Measurements from ENCODE around the gene YEATS2.

DNA sequence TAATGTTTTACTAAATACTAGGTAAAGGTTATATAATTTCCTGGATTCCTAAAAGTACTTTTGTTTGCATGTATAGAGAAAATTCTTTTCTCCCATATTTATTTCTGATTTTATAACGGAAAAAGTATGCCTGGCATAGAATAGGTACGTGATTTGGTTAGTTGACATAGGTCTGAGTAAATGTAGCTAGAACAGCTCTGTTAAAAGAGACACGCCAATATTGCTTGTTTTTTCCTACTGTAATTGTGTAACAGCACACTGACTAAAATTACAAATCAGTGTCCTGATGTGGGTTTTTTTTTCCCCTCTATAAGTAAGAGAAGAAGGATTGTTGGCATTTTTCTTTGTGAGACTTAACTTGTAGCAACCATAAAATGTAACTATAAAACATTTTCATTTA, 35.5 kb upstream of the YEATS2 start:
- TF ChIP-seq ZNF549 (tag by site-specific recombination; IDR thresholded peaks at IDR 0.05) (no peak), YY1 (tag by site-specific recombination; IDR thresholded peaks at IDR 0.05) (no peak), ZBTB21 (tag by site-specific recombination; IDR thresholded peaks at IDR 0.05) (no peak), ZNF768 (tag by site-specific recombination; IDR thresholded peaks at IDR 0.05) (no peak), ZNF274 (IDR thresholded peaks at IDR 0.05; ENCODE audit: low read length) (no peak), ZNF274 (tag by site-specific recombination; IDR thresholded peaks at IDR 0.05; ENCODE audit: borderline replicate concordance) (no peak), ZNF10 (tag by site-specific recombination; IDR thresholded peaks at IDR 0.05) (no peak), ZNF433 (tag by site-specific recombination; IDR thresholded peaks at IDR 0.05; ENCODE audit: low read depth) (no peak), ZNF530 (tag by site-specific recombination; IDR thresholded peaks at IDR 0.05; ENCODE audit: low read depth) (no peak)
- TF ChIP-seq, protein P1, sequence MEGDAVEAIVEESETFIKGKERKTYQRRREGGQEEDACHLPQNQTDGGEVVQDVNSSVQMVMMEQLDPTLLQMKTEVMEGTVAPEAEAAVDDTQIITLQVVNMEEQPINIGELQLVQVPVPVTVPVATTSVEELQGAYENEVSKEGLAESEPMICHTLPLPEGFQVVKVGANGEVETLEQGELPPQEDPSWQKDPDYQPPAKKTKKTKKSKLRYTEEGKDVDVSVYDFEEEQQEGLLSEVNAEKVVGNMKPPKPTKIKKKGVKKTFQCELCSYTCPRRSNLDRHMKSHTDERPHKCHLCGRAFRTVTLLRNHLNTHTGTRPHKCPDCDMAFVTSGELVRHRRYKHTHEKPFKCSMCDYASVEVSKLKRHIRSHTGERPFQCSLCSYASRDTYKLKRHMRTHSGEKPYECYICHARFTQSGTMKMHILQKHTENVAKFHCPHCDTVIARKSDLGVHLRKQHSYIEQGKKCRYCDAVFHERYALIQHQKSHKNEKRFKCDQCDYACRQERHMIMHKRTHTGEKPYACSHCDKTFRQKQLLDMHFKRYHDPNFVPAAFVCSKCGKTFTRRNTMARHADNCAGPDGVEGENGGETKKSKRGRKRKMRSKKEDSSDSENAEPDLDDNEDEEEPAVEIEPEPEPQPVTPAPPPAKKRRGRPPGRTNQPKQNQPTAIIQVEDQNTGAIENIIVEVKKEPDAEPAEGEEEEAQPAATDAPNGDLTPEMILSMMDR (tag by site-specific recombination; IDR thresholded peaks at IDR 0.05): no peak
- TF ChIP-seq, protein P2, sequence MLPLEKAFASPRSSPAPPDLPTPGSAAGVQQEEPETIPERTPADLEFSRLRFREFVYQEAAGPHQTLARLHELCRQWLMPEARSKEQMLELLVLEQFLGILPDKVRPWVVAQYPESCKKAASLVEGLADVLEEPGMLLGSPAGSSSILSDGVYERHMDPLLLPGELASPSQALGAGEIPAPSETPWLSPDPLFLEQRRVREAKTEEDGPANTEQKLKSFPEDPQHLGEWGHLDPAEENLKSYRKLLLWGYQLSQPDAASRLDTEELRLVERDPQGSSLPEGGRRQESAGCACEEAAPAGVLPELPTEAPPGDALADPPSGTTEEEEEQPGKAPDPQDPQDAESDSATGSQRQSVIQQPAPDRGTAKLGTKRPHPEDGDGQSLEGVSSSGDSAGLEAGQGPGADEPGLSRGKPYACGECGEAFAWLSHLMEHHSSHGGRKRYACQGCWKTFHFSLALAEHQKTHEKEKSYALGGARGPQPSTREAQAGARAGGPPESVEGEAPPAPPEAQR (tag by site-specific recombination; IDR thresholded peaks at IDR 0.05): no peak
- TF ChIP-seq, protein P3, sequence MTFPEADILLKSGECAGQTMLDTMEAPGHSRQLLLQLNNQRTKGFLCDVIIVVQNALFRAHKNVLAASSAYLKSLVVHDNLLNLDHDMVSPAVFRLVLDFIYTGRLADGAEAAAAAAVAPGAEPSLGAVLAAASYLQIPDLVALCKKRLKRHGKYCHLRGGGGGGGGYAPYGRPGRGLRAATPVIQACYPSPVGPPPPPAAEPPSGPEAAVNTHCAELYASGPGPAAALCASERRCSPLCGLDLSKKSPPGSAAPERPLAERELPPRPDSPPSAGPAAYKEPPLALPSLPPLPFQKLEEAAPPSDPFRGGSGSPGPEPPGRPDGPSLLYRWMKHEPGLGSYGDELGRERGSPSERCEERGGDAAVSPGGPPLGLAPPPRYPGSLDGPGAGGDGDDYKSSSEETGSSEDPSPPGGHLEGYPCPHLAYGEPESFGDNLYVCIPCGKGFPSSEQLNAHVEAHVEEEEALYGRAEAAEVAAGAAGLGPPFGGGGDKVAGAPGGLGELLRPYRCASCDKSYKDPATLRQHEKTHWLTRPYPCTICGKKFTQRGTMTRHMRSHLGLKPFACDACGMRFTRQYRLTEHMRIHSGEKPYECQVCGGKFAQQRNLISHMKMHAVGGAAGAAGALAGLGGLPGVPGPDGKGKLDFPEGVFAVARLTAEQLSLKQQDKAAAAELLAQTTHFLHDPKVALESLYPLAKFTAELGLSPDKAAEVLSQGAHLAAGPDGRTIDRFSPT (tag by site-specific recombination; IDR thresholded peaks at IDR 0.05): no peak
- TF ChIP-seq, protein P4, sequence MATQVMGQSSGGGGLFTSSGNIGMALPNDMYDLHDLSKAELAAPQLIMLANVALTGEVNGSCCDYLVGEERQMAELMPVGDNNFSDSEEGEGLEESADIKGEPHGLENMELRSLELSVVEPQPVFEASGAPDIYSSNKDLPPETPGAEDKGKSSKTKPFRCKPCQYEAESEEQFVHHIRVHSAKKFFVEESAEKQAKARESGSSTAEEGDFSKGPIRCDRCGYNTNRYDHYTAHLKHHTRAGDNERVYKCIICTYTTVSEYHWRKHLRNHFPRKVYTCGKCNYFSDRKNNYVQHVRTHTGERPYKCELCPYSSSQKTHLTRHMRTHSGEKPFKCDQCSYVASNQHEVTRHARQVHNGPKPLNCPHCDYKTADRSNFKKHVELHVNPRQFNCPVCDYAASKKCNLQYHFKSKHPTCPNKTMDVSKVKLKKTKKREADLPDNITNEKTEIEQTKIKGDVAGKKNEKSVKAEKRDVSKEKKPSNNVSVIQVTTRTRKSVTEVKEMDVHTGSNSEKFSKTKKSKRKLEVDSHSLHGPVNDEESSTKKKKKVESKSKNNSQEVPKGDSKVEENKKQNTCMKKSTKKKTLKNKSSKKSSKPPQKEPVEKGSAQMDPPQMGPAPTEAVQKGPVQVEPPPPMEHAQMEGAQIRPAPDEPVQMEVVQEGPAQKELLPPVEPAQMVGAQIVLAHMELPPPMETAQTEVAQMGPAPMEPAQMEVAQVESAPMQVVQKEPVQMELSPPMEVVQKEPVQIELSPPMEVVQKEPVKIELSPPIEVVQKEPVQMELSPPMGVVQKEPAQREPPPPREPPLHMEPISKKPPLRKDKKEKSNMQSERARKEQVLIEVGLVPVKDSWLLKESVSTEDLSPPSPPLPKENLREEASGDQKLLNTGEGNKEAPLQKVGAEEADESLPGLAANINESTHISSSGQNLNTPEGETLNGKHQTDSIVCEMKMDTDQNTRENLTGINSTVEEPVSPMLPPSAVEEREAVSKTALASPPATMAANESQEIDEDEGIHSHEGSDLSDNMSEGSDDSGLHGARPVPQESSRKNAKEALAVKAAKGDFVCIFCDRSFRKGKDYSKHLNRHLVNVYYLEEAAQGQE (tag by site-specific recombination; IDR thresholded peaks at IDR 0.05): no peak
- TF ChIP-seq, protein P5, sequence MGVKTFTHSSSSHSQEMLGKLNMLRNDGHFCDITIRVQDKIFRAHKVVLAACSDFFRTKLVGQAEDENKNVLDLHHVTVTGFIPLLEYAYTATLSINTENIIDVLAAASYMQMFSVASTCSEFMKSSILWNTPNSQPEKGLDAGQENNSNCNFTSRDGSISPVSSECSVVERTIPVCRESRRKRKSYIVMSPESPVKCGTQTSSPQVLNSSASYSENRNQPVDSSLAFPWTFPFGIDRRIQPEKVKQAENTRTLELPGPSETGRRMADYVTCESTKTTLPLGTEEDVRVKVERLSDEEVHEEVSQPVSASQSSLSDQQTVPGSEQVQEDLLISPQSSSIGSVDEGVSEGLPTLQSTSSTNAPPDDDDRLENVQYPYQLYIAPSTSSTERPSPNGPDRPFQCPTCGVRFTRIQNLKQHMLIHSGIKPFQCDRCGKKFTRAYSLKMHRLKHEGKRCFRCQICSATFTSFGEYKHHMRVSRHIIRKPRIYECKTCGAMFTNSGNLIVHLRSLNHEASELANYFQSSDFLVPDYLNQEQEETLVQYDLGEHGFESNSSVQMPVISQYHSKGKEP (tag by site-specific recombination; IDR thresholded peaks at IDR 0.05): no peak
